GM21390 (cell line): Measurements from ENCODE around the gene KRT74.

ENCODE experiments used
- ATAC-seq: cut with Tn5 transposase; IDR thresholded peaks from one replicate; pipeline ENCODE4 v1.9.1; 2021; ENCODE audit not compliant: unreplicated experiment

Gene KRT74

GRCh38 chr12:52522346-52523011, 51.2 kb downstream of the KRT74 start:
- no peak for ATAC-seq

- no peak for ATAC-seq
Observed at GRCh38 chr12:52521568-52522266, 51.9 kb downstream of the KRT74 start.

- ATAC-seq: no peak
Observed at GRCh38 chr12:52521175-52521567, 52.5 kb downstream of the KRT74 start.

GRCh38 chr12:52519826-52520662, 53.6 kb downstream of the KRT74 start, which contains the start of gene KRT5:
Gene KRT5, minus strand, starts transcription at chr12:52520394. Its CDS starts 98 bp downstream, at chr12:52520296.
- ATAC-seq: no peak

GRCh38 chr12:52519387-52519703, 54.3 kb downstream of the KRT74 start:
- no peak for ATAC-seq

- ATAC-seq: no peak
Observed at GRCh38 chr12:52518574-52519386, 54.9 kb downstream of the KRT74 start.

GRCh38 chr12:52517888-52518287, 55.8 kb downstream of the KRT74 start:
- ATAC-seq: no peak

- no peak for ATAC-seq
Observed at GRCh38 chr12:52517005-52517835, 56.4 kb downstream of the KRT74 start.

- ATAC-seq: no peak
Observed at GRCh38 chr12:52515927-52516831, 57.5 kb downstream of the KRT74 start.
